ENCODE results near the gene PRAMEF18.
"Not testable (repeated sequence)": the region's sequence is repeated elsewhere in the genome, so short reads cannot be mapped to it uniquely, and the experiment has no call there.

DNA sequence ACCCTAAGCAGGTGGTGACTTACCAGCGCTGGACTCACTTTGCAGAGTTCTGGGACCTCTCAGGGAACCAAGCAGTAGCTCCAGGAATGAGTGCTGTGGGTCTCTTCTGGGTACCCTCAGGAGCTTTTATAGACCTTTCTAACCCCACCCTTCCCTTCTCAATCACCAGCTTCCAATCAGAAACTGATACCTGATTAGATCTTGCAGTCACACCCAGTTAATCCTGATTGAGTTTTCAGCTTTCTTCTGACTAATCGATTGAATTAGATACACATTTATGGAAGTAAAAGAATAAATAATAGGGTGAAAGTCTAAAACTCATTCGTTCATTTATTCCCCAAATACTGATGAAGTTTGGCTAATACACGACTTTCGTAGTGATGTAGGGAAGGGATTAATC is 24.6 kb downstream of the PRAMEF18 start, which contains the start of gene PRAMEF13:
- TF ChIP-seq CTCF, POLR2A (IDR thresholded peaks at IDR 0.05): not testable (repeated sequence)
